Colonic mucosa (tissue), 4 donors: Measurements from ENCODE around the gene TBCD. TPM values are rescaled to one million over a fixed set of nuclear protein-coding genes. Genes with fewer than 3 reads are reported as not detected.
A peak's percentile ranks its signal among the peaks of the same experiment; 100 is the strongest.

Experiments used
- DNase-seq: peaks from one replicate; pipeline ENCODE4 v3.0.0-alpha.2; 2020
- H3K27ac ChIP-seq: fragments of 200-600 bp; one replicate; pipeline ENCODE4 v1.8.0; 2021
- H3K27me3 ChIP-seq: fragments of 200-600 bp; one replicate; pipeline ENCODE4 v1.8.0; 2021
- H3K36me3 ChIP-seq: fragments of 200-600 bp; one replicate; pipeline ENCODE4 v1.8.0; 2021
- H3K4me1 ChIP-seq: fragments of 200-600 bp; one replicate; pipeline ENCODE4 v1.8.0; 2021; ENCODE audit warnings: mild to moderate bottlenecking
- H3K4me3 ChIP-seq: fragments of 200-600 bp; one replicate; pipeline ENCODE4 v1.8.0; 2021
- H3K9ac ChIP-seq, 2 donors: one replicate each; pipeline ENCODE4 v1.7.0; 2013; ENCODE audit warnings: control low read depth in 2 of 2, low read depth in 2 of 2, low read length in 2 of 2
- H3K9me3 ChIP-seq: fragments of 200-600 bp; one replicate; pipeline ENCODE4 v1.8.0; 2021
- intact Hi-C: fragments of 100-400 bp; cut with DNase I; formaldehyde crosslinking; loops from one replicate; pipeline ENCODE4 v1.14.1; 2022
- total RNA-seq, 2 donors: library from RNA; stranded (reverse); fragmentation: NEBNext Ultra II Directional in 1 of 2; extraction: Animal tissue kit (Norgen Biotek cat#: 25700) in 1 of 2; gene quantifications; one replicate each; pipeline ENCODE4 v1.2.1, GENCODE V29; 2021
- TF ChIP-seq, protein P1 (sequence below): fragments of 200-600 bp; IDR thresholded peaks from one replicate; pipeline ENCODE4 v1.8.0; 2022; ENCODE audit warnings: antibody characterized with exemption, mild to moderate bottlenecking
- donor health status: healthy.
- donor health status: DM: no; HTN: no; CAD: no.
- donor health status: DM: no; HTN: no; CAD: no.

Gene TBCD
- total RNA-seq, 2 donors from 2014 or later = 49.2 to 101 TPM

DNA sequence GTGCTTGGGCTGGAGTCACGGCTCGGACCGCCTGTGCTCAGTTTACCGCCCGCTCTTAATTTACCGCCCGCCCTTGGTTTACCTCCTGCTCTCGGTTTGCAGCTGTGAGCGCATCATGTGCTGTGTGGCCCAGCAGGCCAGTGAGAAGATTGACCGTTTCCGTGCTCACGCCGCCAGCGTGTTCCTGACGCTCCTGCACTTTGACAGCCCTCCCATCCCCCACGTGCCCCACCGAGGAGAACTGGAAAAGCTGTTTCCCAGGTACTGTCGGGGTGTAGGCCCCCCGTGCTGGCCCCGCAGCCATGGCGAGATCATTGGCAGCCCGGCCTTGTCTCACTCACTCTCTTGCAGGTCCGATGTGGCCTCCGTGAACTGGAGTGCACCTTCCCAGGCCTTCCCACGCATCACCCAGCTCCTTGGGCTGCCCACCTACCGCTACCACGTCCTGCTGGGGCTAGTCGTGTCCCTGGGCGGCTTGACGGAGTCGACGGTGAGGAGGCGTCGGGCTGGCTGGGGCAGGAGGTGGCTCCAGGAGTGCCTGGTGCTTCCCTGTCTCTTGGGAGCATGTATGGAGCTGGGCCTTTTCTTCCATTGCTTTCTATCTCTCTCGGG, 177.3 kb downstream of the TBCD start:
- H3K4me3 ChIP-seq = no peak overlapping the region
- intact Hi-C loops = no loop called here
- no peak overlapping the region for H3K27ac ChIP-seq
- no peaks in the 10 kb centered on the region for H3K9me3 ChIP-seq
- H3K4me1 ChIP-seq = no peaks in the 10 kb centered on the region
- no peak for DNase-seq
- TF ChIP-seq, protein P1, sequence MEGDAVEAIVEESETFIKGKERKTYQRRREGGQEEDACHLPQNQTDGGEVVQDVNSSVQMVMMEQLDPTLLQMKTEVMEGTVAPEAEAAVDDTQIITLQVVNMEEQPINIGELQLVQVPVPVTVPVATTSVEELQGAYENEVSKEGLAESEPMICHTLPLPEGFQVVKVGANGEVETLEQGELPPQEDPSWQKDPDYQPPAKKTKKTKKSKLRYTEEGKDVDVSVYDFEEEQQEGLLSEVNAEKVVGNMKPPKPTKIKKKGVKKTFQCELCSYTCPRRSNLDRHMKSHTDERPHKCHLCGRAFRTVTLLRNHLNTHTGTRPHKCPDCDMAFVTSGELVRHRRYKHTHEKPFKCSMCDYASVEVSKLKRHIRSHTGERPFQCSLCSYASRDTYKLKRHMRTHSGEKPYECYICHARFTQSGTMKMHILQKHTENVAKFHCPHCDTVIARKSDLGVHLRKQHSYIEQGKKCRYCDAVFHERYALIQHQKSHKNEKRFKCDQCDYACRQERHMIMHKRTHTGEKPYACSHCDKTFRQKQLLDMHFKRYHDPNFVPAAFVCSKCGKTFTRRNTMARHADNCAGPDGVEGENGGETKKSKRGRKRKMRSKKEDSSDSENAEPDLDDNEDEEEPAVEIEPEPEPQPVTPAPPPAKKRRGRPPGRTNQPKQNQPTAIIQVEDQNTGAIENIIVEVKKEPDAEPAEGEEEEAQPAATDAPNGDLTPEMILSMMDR = no peak
- H3K9ac ChIP-seq = no peak overlapping the region
- no peaks in the 10 kb centered on the region for H3K36me3 ChIP-seq
- no peaks in the 10 kb centered on the region for H3K27me3 ChIP-seq

DNA sequence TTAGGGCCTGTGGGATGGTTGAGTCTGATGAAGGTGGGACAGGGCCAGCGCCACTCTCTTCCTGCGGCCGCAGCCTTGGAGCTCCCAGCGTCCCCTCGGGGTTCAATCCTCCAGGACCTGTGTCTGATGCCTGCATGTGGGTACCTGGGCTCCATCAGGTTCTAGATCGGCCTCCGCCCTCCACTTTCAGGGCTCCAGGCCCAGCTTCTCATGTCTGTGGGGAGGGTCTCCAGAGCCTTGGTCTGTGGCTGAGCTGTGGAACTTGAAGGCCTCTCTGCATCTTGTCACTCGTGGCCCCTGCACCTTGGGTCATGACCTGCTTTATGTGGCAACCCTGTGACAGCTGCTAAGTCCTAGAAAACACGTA, 177.8 kb downstream of the TBCD start:
- Histone ChIP-seq H3K4me1 (no peaks in the 10 kb centered on the region), H3K4me3 (no peak overlapping the region), H3K27ac (no peak overlapping the region), H3K9ac (no peak overlapping the region), H3K27me3 (no peaks in the 10 kb centered on the region), H3K36me3 (no peaks in the 10 kb centered on the region), H3K9me3 (no peaks in the 10 kb centered on the region)
- no peak for DNase-seq
- intact Hi-C loops = no loop called here
- TF ChIP-seq, protein P1 = no peak

DNA sequence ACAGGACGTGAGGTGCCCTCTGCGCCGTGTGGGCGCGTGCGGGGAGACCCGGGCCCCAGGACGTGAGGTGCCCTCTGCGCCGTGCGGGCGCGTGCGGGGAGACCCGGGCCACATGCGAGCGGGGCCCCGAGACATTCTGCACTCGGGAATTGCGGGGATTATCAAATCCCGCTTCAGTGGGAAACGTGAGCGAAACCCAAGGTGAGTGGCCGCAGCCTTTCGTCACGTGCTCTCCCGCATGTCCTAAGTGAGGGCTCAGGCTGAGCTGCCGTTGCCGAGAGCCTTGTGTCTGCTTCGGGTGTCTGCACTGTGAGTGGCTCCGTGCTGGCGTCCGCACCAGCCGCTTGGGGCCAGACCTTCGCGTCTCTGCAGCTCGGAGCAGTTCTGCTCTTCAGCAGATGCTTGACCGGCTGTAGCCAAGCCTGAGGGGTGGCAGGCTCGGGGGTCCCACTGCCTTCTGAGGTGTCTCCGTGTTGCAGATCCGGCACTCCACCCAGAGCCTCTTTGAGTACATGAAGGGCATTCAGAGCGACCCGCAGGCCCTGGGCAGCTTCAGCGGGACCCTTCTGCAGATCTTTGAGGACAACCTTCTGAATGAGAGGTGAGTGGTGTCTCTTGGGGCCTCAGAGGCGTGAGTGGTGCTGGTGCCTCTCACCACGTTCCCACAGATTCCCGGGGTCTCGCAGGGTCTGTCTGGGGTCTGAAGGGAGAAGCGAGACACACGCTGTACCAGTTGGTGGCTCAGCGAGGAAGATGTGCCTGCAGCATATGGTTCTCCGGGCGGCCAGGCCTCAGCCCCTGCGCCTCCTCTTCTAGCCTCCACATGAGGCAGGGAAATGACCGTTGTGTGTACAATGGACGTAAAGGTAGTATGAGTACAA, 178.4 kb downstream of the TBCD start:
- DNase-seq = no peak
- Histone ChIP-seq H3K36me3 (no peaks in the 10 kb centered on the region), H3K4me3 (no peak overlapping the region), H3K9ac (no peak overlapping the region), H3K4me1 (no peaks in the 10 kb centered on the region), H3K27me3 (no peaks in the 10 kb centered on the region), H3K9me3 (no peaks in the 10 kb centered on the region), H3K27ac (no peak overlapping the region)
- intact Hi-C loops = no loop called here
- TF ChIP-seq, protein P1 = no peak

DNA sequence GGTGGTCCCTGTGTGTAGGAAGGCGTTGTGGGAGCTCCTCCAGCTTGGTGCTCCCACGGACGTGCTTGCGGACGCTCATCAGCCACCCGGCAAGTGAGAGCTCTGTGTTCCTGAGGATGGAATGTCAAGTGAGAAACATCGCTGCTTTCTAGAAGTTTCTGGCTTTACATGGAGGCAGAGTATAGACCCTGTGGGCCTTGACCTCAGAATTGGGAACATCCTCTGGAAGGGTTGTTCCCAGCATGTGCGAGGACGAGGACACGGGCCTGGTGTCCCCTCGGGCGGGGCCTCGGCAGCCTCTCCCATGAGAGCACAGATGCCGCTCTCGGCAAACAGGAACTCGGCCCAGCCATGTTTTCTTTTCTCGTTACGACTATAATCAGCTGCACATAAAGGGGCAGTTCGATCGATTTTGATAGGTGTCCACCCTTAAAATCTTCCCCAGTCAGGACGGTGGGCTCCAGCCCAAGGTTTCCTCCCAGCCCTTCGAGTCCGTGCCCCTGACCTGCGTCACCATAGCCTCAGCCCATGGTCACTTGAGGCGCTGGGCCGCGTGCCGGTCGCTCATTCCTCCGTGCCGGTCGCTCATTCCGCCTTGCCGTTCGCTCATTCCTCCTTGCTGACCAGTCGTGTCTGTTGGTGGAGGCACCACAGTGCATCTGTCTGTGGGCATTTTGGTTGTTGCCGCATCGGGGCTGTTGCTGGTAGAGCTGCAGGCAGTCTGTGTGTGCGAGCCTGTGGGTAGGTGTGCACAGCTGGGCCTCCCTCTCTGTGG, 179.2 kb downstream of the TBCD start:
- intact Hi-C loops = no loop called here
- no peak for DNase-seq
- H3K27me3 ChIP-seq = no peaks in the 10 kb centered on the region
- TF ChIP-seq, protein P1 = no peak
- H3K4me1 ChIP-seq = no peaks in the 10 kb centered on the region
- no peak overlapping the region for H3K4me3 ChIP-seq
- no peaks in the 10 kb centered on the region for H3K36me3 ChIP-seq
- H3K9me3 ChIP-seq = no peaks in the 10 kb centered on the region
- H3K9ac ChIP-seq = no peak overlapping the region
- H3K27ac ChIP-seq = no peak overlapping the region

DNA sequence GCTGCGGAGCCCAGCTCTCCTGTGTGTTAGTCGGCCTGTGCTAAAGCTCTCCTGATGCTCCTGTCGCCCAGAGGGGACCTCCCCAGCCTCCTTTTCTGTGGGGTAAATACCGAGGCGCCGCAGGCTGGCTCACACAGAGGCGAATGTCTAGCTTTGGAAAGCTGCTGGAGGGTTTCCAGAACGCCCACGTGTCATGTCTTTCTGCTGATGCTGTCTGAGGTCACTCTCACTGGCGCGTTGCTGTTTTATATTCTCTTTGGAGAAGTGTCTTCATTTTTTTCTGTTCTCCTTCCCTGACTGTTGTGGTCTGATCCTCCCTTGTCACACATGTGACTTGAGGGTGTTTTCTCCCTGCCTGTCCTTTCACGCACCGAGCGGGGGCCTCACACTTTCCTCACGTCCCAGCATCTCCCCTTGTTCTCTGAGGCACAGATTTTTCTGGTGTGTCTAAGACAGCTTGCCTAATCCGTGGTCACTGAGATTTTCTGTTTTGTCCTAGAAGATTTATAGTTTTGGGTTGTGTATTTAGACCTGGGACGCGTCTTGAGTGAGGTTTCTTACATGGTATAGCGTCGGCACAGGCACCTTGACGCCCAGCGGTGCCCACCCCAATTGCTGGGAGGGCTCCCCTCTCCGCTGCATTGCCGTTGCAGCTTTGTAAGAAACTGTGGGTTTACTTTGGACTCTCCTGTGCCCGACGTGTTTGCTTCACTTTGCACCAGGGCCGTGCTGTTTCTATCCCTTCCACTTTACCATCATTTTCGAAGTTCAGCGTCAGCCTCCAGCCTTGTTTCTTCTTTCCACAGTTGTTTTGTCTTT, 180.0 kb downstream of the TBCD start:
- peak; percentile 26 for DNase-seq
- Histone ChIP-seq H3K9ac (no peak overlapping the region), H3K27ac (no peak overlapping the region), H3K4me3 (no peak overlapping the region), H3K4me1 (no peaks in the 10 kb centered on the region), H3K36me3 (no peaks in the 10 kb centered on the region), H3K27me3 (no peaks in the 10 kb centered on the region), H3K9me3 (no peaks in the 10 kb centered on the region)
- TF ChIP-seq, protein P1 = no peak
- intact Hi-C loops = no loop called here
